Choroid plexus epithelial cell (primary cell): ENCODE data around the gene TLE2.
"Not testable (repeated sequence)": the region's sequence is repeated elsewhere in the genome, so short reads cannot be mapped to it uniquely, and the experiment has no call there.

Experiments used
- DNase-seq: peaks from one replicate; pipeline ENCODE4 v3.0.0-alpha.2; 2010; ENCODE audit warnings: low read depth
- H3K4me3 ChIP-seq: 2 replicates; pipeline ENCODE4 v1.5.1; 2011; ENCODE audit warnings: low read depth, mild to moderate bottlenecking, control low read depth, low read length, moderate library complexity
- TF ChIP-seq, protein P1 (sequence below): conservative IDR thresholded peaks from 2 replicates; pipeline ENCODE4 v1.5.1; 2011; ENCODE audit warnings: low read depth, mild to moderate bottlenecking, control low read depth, inconsistent platforms, low read length, moderate library complexity

Gene TLE2

DNA sequence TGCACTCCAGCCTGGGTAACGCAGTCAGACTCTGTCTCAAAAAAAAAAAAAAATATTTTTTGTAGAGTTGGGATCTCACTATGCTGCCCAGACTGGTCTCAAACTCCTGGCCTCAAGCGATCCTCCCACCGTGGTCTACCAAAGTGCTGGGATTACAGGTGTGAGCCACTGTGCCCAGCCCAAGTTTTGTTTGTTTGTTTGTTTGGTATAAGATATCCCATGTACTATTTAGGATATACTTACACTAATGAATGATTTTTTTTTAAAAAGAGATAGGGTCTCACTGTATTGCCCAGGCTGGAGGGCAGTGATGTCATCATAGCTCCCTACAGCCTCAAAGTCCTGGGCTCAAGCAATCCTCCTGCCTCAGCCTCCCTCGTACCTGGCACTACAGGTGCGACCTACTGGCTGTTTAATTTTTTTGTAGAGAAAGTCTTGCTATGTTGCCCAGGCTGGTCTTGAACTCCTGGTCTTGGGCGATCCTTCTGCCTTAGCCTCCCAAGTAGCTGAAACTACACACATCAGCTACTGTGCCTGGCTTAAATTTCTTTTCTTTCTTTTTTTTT lies 27.8 kb downstream of the TLE2 start:
- TF ChIP-seq, protein P1, sequence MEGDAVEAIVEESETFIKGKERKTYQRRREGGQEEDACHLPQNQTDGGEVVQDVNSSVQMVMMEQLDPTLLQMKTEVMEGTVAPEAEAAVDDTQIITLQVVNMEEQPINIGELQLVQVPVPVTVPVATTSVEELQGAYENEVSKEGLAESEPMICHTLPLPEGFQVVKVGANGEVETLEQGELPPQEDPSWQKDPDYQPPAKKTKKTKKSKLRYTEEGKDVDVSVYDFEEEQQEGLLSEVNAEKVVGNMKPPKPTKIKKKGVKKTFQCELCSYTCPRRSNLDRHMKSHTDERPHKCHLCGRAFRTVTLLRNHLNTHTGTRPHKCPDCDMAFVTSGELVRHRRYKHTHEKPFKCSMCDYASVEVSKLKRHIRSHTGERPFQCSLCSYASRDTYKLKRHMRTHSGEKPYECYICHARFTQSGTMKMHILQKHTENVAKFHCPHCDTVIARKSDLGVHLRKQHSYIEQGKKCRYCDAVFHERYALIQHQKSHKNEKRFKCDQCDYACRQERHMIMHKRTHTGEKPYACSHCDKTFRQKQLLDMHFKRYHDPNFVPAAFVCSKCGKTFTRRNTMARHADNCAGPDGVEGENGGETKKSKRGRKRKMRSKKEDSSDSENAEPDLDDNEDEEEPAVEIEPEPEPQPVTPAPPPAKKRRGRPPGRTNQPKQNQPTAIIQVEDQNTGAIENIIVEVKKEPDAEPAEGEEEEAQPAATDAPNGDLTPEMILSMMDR = no peak
- no peak overlapping the region for H3K4me3 ChIP-seq
- DNase-seq = no peak

DNA sequence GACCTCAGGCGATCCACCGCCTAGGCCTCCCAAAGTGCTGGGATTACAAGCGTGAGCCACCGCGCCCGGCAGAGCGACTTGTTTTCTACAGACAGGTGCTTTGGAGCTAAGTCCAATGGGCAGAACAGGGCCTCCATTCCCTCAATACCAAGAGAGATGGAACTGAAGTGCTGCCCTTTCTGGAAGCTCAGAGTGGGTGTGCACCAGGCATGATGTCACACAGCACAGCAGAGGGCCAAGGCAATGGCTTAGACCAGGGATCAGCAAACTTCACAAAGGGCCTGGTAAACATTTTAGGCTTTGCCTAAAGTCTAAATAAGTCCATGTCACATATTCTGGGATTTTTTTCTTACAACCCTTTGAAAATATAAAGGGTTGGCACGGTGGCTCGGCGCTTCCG lies 30.4 kb downstream of the TLE2 start:
- no peak for DNase-seq
- H3K4me3 ChIP-seq = no peak overlapping the region
- TF ChIP-seq, protein P1 = no peak

DNA sequence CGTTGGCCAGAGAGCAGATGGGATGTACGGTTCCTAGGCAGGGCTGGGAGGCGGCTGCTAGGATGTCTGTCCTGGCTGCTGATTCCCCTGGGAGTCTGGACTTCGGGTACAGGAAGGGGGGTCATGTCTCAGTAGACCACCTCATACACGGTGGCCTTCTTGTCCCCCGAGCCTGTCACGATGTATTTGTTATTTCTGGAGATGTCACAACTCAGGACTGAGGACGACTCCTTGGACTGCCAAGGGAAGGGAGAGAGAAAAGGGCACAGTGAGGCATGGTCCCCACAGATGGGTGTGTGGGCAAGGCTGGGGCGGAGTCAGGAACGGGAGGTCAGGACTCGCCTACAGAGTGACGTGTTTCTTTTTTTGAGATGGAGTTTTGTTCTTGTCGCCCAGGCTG lies 31.4 kb downstream of the TLE2 start:
- no peak overlapping the region for H3K4me3 ChIP-seq
- TF ChIP-seq, protein P1 = no peak
- no peak for DNase-seq

DNA sequence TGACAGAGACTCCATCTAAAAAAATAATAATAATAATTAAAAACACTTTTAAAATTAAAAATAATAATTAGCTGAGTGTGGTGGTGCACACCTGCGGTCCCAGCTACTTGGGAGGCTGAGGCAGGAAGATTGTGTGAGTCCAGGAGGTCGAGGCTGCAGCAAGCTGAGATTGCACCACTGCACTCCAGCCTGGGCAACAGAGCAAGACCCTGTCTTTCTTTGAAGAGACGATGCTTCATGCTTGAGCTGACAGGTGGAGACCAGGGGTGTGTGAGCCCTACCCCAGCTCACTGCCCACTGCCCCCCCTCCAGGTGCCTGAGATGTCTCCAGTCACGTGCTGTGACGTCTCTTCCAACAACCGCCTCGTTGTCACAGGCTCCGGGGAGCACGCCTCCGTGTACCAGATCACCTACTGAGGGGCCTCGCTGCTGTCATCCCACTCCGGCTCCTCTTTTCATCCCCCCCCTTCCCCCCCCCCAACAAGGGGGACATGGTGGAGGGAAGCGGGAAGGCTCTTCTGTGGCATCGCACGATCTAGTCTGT lies 34.4 kb downstream of the TLE2 start:
- TF ChIP-seq, protein P1 = no peak
- DNase-seq = no peak
- H3K4me3 ChIP-seq = no peak overlapping the region

DNA sequence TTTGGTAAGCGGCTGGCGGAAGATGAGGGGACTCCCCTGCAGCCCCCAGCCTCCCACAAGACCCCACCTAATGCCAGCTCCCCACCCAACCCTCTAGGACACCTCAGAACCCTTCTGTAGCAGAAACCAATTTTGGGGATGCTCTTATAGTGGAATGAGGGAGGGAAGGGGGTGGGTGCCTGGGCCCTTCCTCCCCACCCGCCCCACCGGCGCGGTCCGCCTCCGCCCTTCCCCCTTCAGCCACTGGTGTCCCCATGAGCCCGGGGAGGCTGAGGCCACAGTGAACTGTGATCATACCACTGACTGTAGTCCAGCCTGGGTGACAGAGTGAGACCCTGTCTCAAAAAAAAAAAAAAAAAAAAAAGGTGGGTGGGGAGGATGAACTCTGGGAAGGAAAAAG lies 35.5 kb downstream of the TLE2 start:
- TF ChIP-seq, protein P1 = no peak
- H3K4me3 ChIP-seq = no peak overlapping the region
- DNase-seq = no peak

DNA sequence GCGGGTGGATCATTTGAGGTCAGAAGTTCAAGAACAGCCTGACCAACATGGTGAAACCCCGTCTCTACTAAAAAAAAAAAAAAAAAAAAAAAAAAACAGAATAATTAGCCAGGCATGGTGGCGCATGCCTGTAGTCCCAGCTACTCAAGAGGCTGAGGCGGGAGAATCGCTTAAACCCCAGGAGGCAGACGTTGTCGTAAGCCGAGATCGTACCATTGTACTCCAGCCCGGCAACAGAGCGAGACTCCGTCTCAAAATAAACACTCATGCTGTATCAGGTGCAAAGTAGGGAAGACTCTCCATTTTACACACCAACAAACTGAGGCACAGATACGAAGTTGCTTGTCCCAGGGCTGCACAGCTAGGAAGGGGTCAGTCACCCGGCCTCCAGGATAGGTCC lies 36.1 kb downstream of the TLE2 start:
- DNase-seq = no peak
- no peak overlapping the region for H3K4me3 ChIP-seq
- TF ChIP-seq, protein P1 = no peak

DNA sequence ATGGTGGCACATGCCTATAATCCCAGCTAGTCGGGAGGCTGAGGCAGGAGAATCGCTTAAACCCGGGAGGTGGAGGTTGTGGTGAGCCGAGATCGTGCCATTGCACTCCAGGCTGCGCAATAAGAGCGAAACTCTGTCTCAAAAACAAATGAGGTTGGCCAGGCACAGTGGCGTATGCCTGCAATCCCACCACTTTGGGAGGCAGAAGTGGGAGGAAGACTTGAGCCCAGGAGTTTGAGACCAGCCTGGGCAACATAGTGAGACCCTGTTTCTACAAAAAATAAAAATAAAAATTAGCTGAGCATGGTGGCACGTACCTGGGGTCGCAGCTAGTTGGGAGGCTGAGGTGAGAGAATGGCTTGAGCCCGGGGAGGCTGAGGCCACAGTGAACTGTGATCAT lies 36.7 kb downstream of the TLE2 start:
- H3K4me3 ChIP-seq = not testable (repeated sequence)

More for the DNA sequence above, 36.7 kb downstream of the TLE2 start:
- DNase-seq = not testable (repeated sequence)
